DND-41 (cell line): ENCODE measurements around the gene ZIM2.

ENCODE experiments used
- CTCF ChIP-seq: IDR thresholded peaks from 2 replicates; pipeline ENCODE4 v1.5.1; 2012; ENCODE audit warnings: borderline replicate concordance, low read length, moderate library complexity, mild to moderate bottlenecking; ENCODE audit not compliant: poor library complexity, severe bottlenecking; ENCODE audit errors: extremely low read depth
- EZH2 ChIP-seq: IDR thresholded peaks from 3 replicates; pipeline ENCODE4 v1.6.1; 2012; ENCODE audit warnings: borderline replicate concordance, low read depth, mild to moderate bottlenecking, moderate library complexity, low read length, inconsistent platforms; ENCODE audit not compliant: severe bottlenecking

- TF ChIP-seq EZH2: no peak
- TF ChIP-seq CTCF: no peak
Measured at GRCh38 chr19:56869886-56870285, 29.4 kb upstream of the ZIM2 start.
